DMS114 treated with DMSO at 0.1 percent for 48 hours (cell line): Measurements from ENCODE around the gene TMEM253.

Experiments used
- DNase-seq: peaks from one replicate; lab custom pipeline; 2025; ENCODE audit not compliant: unreplicated experiment; lab: John Stamatoyannopoulos, UW

Gene TMEM253

DNA sequence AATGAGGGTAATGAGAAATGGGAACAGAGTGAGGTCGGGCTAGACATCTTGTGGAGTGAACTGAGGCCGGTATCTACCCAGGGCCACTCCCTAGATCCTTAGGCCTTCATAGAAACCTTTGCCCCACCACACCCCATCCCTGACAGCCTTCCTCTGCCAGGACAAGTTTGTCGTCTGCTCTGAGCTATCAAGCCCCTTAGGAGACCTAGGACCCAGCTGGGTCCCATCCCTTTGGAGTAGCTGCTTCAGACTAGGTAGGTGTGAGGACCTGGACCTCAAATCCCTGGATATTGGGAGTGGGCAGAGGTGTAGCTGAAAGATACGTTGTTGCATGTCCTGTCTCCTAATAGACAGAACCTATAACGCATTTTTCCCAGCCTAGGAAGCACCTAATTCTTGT is at the start of gene TMEM253:
TMEM253 (plus strand) TSS at position 136 of the 400 bp plus-strand sequence. CDS start 278 bp downstream, outside the sequence.
- no peak for DNase-seq

DNA sequence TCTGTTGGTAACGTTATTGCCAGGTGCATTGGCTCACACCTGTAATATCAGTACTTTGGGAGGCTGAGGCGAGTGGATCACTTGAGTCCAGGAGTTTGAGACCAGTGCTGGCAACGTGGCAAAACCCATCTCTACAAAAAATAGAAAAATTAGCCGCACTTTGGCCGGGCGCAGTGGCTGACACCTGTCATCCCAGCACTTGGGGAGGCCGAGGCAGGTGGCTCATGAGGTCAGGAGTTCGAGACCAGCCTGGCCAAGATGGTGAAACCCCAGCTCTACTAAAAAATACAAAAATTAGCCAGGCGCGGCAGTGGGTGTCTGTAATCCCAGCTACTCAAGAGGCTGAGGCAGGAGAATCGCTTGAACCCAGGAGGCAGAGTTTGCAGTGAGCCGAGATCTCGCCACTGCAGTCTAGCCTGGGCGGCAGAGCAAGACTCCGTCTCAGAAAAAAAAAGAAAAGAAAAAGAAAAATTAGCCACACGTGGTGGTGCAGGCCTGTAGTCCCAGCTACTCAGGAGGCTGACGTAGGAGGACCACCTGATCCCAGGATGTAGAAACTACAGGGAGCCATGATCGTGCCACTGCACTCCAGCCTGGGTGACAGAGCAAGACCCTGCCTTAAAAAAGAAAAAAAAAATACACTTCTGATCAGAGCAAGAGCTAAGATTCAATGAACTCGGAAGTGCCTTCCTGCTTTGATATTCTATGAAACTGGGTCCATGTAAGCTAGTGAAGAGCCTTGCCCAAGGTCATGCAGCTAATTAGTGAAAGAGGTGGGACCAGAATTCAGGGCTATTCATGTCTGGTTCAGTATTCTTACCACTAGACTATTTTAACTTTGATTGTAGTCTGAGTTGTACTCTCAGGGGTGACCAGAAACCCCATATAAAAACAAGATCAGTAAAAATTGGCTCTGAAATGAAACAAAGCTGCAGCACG is 47.4 kb upstream of the TMEM253 start:
- no peak for DNase-seq

DNA sequence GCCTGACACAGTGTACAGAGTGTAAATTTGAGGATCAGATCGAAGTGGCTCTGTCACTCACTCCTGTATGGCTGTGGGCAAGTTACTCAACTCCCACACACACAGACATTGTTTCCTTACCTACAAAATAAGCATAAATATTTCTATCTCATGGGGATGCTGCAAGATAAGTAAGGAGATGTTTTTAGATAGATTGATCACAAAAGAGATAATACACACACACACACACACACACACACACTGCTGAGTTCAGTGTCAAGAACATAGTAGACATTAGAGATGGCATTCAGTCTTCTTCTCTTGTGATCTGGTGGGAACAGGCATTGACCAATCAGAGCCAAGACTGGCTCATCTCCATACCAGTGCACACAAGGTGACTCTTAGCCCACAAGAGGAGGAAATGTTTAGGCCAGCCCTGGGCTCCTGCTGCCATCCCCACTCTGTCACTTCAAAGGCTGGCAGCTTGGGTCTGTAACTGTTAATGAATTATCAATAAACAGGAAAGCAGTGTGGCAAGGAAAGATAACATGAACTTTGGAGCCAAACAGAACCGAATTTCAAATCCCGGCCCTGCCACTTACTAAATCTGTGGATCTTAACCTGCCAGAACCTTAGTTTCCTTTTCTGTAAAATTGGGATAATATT is 46.6 kb upstream of the TMEM253 start:
- no peak for DNase-seq

DNA sequence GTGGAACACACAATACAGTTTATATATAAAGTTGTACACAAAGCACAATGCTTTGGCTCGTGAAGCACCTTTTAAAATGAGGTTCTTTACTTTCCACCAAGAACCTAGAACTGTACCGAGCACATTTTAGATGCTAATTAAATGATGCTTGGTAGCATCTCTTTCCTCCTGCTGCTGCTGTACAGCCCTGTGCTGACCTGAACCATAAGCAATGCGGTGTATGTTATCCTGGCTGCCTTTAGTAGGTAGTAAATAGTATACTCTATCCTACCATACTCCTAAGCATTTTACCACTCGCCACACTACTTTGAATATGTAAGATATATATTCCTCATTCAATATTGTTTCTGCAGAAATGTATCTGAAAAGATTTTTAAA is 46.1 kb upstream of the TMEM253 start:
- no peak for DNase-seq

DNA sequence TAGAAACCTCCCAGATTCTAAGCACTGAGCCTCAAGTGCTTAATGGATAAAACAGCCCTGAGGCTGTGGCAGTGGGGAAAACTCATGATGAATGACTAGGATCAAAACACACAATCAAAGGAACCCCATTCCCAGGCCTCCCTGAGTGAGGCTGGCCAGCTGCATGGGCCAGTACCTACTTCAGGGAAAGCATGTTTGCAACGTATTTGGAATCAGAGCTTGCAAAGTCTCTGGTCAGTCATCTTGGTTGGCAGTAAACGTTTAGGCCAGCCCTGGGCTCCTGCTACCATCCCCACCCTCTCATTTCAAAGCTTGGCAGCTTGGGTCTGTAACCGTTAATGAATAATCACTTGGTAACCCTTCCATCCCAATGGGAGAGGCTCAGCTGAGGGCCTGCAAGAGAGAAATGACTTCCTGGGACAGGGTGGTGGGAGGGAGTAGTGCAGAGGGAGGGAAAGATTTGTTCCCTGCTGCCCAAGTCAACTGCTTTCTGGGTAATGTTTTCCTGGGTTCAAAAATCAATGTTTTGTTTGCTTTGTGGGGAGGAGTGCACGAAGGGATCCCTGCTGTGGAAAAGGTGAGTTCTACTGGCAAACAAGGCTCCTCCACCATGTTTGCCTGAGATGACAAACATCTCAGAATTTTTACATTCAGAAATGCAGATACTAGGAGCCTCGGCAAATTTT is 45.3 kb upstream of the TMEM253 start:
- no peak for DNase-seq

DNA sequence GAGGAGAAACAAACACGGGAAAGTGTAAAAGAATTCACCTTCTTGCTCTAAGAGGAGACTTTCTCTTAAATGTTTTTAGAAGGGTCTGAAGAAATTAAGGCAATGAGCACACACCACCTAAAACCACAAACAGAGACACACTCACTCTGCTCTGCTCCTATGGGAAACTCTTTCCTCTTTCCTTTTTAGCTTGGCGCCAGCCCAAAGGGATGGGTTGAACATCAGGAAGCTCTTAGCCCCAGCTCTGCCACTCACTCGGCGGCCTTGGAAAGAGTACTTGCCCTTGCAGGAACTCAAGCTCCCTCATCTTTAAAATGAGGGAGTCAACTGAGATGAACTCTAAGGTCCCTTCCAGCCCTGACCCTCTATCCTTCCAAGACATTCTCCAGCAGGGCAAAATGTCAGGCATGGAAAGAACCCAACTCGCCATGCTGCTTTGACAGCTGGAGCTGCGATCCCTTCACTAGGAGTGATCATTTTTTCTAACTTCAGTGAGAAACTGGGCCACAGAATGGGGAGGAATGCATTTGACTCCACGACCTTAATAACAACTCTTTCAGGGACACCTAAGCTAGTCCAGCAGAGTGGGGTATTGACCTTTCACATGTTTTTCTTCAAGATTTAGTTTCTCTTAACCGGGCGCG is 44.2 kb upstream of the TMEM253 start:
- no peak for DNase-seq

DNA sequence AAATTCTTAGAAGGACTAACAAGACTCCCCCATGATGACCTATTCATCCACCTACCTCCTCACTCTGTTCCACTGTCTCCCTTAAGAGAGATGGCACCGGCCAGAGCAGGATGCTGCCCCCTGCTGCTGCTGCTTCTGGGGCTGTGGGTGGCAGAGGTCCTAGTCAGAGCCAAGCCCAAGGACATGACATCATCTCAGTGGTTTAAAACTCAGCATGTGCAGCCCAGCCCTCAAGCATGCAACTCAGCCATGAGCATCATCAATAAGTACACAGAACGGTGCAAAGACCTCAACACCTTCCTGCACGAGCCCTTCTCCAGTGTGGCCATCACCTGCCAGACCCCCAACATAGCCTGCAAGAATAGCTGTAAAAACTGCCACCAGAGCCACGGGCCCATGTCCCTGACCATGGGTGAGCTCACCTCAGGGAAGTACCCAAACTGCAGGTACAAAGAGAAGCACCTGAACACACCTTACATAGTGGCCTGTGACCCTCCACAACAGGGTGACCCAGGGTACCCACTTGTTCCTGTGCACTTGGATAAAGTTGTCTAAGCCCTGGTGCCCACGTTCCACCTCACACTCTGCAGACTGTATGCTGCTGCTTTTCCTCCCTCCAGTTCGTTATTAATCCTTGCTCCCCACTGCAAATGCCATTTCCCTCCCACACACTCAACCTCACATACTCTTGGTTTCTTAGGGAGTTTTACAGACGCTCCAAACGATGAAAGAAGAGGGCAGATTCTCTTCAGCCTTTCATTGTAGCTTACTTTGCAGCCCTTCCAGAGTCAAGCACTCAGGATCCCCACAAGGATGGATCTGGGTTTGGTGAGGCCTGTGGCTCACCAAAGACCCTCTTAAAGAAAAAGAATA is 42.8 kb upstream of the TMEM253 start, which contains the start of gene RNASE8:
RNASE8 (plus strand) TSS at position 20 of the 873 bp plus-strand sequence; CDS start at position 91, 71 bp downstream.
- DNase-seq, result no peak

DNA sequence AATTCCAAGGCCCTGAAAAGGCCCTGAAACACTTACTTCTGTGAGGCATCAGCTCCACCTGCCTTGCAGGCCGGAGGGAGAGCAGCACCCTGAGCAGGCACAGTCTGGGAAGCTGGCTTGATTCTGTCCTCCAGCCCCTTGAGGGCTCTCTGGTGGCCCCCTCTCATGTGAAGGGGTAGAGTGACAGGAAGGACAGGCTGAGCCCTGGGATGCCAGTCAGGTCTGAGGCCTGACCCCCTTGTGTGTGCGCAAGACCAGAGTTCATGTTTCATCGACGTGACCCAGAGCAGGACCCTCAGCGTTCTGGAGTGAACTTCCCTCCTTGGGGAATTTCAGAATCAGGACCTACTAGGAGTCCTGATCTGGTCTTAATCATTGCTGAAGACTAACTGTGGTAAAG is 42.0 kb upstream of the TMEM253 start:
- DNase-seq, result no peak

DNA sequence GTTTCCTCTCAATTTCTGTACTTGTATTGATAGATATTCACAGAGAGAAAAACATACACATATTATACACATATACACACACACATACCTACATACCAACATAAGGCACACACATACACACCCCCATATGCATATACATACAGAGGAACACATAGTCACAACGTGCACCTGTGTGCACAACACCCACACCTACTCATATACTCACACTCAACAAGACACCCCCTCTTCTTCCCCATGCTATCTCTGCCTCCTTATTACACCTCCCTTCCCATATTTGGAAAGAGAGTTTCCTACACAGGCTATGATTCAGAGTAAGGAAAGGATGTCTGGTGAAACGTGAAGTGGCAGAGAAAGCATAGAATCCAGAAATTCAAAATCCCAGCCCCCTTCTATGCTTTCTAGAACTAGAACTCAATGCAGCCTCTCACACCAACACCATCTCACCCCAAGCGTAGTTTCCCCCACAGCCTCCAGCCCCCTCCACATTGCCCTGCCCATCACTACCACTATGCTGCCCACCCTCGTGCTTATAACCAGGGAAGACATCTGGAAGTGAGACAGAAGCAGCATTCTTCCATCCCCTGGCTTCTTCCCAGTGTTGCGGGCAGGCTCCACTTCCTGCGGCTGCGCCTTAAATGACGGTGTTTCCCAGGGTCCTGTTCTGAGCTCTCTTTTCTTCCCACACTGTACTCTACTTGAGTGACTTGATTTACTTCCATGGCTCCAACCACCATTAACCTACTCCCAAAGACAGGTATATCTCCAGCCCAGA is 40.8 kb upstream of the TMEM253 start:
- no peak for DNase-seq

DNA sequence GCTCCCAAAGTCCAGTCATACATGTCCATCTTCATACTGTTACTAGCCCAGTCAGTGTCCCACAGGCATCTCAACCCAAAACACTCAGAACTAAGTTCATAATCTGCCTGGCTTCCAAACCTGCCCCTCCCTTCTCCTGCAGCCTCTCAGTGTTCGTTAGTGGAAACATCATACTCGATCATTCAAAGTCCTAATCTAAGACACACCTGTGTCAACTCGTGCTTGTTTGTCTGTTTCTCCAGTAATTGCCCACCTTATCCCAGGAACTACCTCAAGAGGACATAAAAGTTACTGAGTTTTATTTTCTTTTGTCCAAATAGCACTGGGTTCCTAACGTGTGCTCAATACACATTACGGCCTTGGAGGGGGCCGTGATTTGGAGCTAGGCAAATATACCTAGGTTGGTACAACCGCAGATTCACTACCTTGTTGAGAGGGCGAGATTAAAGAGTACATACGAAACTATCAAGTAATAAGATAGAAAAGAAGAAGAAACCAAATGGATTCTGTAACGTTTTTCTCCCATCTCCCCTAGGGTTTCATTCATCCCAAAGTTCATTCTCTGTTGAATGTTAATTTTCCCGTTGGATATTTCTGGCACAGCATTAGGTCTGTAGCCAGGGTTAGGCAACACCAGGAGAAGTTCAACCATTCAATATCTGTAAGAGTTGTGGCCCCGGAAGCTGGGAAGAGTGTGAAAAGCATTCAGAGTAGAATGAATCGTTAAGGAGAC is 40.1 kb upstream of the TMEM253 start:
- no peak for DNase-seq

DNA sequence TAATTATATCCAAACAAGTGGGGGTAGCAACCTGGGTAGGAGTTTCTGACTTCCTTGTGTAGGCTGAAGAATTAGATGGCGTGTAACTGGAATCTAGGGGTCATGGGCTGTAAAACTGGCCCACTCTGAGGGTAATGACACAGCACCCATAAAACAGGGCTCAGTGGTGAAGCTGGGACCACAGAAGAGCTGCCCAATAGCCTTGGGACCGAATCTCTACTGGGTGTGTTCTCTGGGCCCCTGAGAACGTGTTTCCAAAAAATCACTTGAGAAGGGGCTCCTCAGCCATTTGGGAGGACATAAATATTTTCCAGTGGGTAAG is 39.6 kb upstream of the TMEM253 start:
- no peak for DNase-seq

DNA sequence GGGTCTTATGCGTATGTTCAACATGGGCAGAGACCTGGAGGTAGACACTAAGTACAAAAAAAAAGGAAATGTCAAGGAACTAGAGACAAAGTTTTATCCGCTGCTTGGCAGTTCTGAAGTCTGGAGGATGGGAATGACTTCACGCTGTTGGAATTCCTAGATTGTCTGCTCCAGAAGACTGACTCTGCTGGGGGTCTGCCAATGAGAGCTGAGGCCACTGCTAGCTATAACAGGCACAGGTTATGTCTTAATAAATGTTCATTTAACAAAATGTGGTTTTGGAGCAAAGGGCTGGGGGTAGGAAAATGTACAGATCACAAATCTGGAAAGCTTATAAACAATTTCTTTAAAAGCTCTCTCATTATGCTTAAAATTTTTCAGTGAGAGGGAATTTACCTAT is 37.4 kb upstream of the TMEM253 start:
- DNase-seq, result no peak

DNA sequence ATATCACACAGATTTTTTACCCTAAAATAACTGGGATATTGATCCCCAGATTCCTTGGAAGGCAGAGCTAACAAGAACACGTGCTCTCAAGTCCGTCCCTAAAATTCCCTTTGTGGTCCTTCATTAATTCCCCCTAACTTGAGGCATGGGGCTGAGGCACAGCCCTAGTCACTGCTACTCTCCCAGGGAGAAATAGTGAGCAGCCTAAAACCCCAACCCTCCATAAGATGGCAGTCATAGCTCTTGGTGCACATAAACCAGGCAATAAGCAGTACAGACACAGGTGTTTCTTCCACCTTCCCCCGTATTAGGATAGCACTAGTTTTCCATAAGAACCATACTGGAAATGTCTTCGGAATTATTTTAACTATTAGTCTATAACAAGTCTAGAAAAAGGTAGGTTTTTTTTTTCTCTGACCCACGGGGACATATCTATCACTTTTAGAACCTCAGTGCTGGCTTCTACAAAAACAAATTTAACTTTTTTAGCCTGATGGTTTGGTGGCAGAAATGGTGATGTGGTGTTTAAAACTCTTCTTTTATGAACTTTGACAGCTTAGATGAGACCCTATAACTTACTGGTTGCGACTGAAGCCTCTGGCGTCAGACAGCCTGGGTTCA is 33.9 kb upstream of the TMEM253 start:
- DNase-seq, result peak; percentile 14

DNA sequence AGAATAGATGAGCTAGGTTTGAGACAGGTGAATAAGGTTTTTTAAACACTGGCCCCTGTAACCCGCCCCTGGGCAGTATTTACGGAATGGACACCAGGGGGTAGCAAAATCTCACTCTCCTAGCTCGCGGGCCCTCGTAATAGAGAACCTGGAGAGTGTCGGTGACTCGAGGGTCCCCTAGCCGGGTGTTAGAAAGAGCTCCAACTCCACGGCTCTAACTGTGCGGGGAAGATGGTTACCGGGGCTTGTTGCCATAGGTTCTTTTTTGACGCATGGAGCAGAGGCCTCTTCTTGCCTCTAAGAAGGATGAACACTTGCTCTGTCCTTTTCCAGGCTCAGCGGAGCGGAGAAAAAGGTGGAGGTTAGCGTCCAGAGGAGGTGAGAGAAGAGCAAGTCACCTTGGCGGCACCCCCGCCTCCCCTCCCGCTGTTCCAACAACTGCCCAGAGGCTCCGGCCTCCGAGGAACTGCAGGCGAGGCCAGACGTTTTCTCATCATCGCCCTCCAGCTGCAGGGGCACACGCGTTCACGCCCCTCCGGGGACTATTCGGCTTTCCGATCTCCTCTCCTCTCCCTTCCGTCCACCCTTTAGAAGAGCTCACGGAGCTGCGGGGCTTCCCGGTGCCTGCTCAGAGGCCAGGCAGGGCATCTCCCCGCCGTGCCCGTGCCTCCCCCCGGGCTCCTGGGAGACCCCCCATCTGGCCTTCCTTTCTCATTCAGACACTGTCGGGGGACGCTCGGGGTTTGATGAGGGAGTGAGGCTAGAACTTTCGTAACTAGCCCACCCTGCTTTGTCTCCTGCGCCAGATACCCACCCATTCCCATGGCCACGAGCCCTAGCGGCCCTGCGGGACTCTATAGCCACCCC is 32.1 kb upstream of the TMEM253 start:
- peak; percentile 45 for DNase-seq

DNA sequence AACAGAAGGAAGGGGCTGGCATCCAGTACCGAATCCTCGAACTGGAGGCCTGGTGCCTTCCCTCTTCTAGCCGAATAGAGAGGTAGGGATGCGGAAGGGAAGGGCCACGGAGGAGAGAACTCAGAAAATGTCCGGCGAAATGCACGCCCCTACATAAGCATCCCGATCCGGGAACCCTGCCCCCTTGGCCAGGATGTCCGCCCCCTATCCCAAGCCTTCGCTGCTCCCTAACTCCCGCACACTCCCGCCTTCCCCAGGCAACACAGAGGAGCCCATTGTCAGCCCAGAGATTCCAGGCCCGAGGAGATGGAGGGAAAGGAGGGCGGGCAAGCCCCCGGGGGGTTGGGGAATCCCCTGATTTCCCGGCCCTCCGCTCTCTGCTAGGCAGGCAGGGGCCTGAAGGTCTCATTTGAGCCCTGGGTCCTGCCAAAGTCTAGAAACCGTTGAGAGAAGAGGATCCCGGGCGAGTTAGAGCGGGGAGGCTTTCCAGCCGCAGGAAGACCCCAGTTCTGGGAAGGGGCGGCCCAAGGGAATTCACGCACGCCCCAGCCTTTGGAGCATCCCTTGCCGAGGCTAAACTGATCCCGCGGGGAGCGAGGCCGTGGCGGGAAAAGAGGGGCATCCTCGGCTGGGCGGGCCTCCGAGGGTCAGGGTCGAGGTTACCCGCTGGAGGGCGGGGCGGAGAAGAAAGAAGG is 31.3 kb upstream of the TMEM253 start:
- DNase-seq, result no peak

DNA sequence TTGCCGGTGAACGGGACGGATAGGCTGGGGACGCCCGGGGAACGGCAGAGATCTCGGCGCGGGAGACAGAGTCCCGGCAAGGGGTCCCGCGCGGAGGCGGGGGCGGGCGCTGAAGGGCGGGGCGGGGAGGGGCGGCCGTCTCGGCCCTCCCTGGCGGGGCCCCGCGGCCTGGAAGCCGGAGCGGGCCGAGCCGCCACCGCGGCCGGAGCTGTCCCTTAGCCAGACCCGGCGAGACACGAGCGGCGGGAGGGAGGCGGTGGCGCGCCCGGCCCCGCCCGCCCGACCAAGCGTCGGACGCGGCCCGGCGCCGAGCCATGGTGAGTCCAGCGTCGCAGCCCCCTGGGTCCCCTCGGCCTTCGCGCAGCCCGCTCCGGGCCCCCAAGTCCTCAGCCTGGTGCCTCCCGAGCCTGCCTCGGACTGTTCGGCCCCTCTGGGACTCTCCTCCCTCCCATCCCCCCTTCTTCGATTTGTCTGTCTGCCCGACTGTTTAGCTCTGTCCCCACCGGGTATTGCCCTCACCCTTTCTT is 30.7 kb upstream of the TMEM253 start, which contains the start of gene ARHGEF40:
ARHGEF40 (plus strand) TSS at position 222 of the 527 bp plus-strand sequence; CDS start at position 315, 93 bp downstream.
- no peak for DNase-seq
